Activated CD8-positive, alpha-beta memory T cell treated with anti-CD3 and anti-CD28 coated beads for 48 hours (primary cell): ENCODE measurements around the gene ZNF816.
"Not testable (repeated sequence)": the region's sequence is repeated elsewhere in the genome, so short reads cannot be mapped to it uniquely, and the experiment has no call there.

Experiments used
- DNase-seq, 3 experiments: peaks; one replicate each; pipeline ENCODE4 v3.0.0-alpha.2; 2020; ENCODE audit warnings: low read depth in 2 of 3, low spot score in 2 of 3

The ZNF816 gene

DNA sequence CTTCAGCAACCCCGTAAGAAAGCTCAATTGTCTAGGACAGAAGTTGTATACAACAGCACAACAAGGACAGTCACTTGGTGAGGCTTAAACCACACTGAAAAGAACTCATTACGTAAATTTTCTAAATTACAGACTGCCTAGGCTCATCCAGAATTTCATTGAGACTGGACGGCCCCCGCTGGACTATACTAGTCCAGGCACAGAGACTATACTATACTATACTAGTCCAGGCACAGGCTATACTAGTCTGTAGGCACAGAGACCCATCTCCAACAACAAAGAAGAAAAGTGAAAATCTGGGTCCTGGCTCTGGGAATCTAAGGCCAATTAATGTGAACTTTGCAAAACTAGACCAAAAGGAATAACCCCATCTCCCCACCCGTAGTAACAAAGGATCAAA is 700 bp downstream of the ZNF816 start:
- no peak for DNase-seq

DNA sequence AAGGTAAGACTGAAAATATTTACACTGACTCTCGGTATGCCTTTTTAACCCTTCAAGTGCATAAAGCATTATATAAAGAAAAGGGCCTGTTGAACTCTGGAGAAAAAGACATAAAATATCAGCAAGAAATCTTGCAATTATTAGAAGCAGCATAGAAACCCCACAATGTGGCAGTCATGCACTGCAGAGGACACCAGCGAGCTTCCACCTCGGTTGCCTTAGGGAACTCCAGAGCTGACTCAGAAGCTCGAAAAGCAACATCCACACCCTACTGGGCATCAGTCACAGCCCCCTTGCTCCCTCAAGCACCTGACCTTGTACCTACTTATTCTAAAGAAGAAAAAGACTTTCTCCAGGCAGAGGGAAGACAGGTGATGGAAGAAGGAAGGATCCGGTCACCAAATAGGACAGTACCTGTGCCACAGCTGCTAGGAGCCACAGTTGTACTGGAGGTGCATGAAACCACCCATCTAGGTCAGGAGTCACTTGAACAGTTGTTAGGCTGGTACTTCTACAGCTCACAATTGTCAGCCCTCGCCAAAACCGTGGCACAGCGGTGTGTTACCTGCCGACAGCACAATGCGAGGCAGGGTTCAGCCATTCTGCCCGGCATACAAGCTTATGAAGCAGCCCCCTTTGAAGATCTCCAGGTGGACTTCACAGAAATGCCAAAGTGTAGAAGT is 2.9 kb downstream of the ZNF816 start:
- DNase-seq = no peak

DNA sequence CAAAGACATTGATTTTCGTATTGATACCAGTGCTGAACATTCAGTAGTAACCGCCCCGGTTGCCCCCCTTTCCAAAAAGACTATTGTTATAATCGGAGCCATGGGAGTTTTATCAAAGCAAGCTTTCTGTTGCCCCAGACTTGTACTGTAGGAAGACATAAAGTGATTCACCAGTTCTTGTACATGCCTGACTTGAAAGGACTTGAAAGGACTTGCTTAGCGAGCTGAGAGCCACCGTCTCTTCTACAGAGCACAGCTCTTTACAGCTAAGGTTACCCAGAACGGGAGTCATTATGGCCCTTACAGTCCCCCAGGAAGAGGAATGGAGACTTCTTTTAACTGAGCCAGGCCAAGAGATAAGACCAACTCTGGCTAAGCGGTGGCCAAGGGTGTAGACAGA is 5.1 kb downstream of the ZNF816 start:
- no peak for DNase-seq

DNA sequence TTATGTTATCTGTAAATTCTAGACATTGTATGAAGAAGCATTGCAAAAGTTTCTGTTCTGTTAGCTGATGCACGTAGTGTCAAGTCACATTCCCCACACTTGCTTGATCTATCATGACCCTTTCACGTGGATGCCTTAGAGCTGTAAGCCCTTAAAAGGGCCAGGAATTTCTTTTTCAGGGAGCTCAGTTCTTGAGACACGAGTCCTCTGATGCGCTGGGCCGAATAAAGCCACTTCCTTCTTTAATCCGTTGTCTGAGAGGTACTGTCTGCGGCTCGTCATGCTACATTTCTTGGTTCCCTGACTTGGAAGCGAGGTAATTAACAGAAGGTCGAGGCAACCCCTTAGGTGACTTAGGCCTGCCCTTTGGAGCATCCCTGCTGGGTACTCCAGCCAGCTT is 5.8 kb downstream of the ZNF816 start:
- no peak for DNase-seq

DNA sequence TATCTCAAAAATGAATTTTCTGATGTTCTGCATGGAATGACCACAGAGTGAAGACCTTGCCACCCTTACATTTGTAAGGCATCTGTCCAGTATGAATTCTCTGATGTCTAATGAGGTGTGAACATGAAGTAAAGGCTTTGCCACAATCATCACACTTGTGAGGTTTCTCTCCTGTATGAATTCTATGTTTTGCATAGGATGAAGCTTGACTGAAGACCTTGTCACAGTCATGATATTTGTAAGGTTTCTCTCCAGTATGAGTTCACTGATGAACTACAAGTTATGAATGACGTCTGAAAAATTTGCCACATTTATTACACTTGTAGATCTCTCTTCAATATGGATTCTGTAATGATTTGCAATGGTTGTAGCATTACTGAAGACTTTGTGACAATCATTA is 13.3 kb downstream of the ZNF816 start:
- no peak for DNase-seq

DNA sequence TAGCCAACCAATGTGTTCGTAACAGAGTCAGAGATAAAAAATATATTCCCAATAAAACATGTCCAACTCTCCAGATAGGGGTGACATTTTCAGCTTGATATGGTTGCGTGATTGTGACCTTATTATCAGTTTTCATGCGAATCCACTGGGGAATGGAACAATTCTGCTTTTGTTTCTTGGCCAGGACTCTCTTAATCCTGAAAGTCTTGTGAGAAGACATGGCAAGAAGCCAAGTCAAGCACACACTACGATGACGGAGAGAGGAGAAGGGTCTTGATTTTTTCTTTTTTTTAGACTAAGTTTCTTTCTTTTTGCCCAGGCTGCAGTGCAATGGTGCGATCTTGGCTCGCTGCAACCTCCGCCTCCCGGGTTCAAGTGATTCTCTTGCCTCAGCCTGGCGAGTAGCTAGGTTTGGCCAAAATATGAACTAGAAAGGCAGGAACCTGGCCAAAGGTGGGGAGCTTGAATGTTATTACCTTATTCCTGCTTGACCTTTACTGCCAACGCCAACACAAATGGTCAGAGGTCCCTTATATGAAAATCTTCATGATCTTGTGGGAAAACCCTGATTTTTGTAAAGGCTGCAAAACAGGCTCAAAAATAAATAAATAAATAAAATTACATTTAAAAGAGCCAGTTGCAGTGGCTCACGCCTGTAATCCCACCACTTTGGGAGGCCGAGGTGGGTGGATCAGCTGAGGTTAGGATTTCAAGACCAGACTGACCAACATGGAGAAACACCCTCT is 14.5 kb downstream of the ZNF816 start:
- no peak for DNase-seq

DNA sequence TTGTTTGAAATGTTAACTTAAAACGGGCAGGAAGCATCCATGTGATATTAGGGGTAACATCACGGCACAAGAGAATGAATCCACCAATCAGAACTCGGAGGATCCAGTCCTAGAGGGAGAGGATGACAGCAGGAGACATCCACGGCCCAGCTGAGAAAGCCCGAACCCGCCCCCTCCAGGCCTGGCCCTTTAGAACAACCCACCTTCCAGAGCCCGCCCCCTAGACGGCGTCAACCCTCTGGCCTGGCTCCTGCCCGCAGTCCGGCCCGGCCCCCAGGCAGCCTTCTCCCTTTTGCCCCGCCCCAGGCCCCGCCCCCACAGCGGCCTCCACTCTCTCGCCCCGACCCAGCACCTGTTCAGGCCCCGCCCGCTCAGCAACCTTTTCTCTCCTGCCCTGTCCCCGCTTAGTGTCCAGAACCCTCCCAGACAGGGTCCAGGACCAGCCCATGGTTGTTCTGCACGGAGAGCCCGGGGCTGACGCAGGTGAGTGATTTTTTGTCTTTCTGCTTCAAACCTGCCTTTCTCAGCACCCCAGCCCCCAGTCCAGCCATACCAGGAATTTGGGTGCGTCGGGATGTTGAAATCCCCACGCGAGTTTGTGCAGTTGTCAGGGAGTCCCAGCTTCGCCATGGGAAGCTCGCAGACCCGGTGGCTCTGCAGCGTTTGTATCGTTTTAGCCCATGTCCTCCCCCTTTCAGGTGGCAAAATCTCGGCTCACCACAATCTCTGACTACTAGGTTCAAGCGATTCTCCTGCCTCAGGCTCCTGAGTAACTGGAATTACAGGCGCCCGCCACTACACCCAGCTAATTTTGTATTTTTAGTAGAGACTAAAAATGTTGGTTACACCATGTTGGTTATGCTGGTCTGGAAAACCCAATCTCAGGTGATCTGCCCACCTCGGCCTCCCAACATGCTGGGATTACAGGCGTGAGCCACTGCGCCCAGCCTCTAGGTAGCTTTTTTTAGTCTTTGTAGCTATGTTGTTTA is 16.1 kb downstream of the ZNF816 start:
- DNase-seq = no peak

DNA sequence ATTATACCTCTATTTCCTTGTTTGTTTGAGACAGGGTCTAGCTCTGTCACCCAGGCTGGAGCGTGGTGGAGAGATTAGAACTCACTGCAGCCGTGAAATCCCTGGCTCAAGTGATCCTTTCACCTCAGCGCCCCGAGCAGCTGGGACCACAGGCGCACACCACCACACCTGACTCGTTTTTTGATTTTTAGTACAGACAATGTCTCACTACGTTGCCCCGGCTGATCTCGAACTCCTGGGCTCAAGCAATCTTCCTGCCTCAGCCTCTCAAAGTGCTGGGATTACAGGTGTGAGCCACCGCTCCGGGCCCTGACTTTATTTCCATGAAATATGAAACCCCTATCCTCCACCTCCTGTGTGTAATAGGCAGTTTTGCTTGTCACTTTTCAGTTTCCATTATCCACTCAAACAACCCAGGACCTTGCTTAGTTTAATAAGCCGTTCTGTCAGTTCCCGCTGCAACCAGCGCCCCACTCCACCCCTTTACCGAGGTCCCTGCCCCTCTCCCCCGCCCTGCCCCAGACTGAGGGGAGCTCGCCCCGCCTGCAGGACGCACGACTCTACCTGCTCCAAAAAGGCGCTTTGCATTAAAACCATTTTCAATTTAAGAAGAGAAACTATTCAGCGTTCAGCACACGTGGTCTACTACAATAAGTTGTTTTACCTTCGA is 16.9 kb downstream of the ZNF816 start:
- no peak for DNase-seq

DNA sequence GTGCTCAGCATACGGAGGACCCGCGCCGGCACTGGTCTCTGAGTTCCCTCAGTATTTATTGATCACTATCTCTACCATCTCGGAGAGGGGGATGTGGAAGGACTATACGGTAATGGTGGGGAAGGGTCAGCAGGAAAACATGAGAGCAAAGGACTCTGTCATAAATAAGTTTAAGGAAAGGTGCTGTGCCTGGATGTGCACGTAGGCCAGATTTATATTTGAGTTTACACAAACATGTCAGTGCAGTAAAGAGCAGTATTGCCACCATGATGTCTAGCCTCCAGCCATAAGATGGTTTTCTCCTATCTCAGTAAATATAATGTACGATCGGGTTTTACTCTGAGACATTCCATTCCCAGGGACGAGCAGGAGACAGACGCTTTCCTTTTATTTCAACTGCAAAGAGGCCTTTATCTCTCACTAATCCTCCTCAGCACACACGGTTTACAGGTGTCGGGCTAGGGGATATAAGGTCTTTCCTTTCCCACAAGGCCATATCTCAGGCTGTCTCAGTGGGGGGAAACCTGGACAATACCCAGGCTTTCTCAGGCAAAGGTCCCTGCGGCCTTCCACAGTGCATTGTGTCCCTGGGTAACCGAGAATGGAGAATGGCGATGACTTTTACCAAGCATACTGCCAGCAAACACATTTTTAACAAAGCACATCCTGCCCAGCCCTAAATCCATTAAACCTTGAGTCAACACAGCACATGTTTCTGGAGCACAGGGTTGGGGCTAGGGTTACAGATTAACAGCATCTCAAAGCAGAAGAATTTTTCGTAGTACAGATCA is 17.8 kb downstream of the ZNF816 start:
- DNase-seq = not testable (repeated sequence)

DNA sequence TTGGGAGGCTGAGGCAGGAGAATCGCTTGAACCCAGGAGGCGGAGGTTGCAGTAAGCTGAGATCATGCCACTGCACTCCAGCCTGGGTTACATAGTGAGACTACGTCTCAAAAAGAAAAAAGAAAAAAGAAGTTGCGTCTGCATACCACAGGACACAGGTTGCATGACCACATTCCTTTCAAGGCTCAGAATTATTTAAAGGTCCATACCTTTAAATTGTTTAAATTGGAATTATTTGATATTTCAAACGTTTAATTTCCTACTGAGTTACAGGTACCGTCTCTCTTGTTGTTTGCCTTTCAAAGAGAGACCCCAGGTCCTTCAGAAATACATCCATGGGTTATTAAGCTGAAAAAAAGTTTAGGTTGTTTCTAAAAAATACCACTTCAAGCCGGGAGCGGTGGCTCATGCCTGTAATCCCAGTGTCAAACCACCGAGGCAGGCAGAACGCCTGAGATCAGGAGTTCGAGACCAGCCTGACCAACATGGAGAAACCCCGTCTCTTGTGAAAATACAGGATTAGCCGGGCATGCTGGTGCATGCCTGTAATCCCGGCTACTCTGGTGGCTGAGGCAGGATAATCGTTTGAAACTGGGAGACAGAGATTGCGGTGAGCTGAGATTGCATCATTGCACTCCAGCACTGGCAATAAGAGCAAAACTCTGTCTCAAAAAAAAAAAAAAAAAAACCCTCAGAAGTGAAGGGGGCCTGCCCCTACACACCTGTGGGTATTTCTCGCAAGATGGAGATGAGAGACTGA is 18.6 kb downstream of the ZNF816 start:
- DNase-seq = no peak

DNA sequence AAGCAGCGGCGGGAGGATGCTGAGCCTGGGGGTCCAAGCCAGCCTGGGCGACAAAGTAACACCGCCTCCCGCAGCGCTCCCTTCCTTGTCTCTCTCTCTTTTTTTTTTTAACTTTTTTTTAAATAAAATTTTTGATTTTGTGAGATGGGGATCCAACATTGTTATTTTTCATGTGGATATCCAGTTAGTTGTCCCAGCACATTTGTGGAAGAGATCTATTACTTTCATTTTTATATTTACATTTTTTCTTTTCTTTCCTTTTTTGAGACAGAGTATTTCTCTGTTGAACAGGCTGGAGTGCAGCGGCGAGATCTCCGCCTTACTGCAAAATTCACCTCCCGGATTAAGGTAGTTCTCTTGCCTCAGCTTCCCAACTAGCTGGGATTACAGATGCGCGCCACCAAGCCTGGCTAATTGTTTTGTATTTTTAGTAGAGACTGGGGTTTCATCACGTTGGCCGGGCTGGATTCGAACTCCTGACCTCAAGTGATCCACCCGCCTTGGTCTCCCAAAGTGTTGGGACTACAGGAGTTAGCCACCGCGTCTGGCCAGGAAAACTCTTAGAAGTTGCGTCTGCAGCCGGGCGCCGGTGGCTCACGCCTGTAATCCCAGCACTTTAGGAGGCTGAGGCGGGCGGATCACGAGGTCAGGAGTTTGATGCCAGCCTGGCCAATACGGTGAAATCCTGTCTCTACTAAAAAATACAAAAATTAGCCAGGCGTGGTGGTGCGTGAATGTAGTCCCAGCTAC is 19.4 kb downstream of the ZNF816 start:
- DNase-seq = no peak

DNA sequence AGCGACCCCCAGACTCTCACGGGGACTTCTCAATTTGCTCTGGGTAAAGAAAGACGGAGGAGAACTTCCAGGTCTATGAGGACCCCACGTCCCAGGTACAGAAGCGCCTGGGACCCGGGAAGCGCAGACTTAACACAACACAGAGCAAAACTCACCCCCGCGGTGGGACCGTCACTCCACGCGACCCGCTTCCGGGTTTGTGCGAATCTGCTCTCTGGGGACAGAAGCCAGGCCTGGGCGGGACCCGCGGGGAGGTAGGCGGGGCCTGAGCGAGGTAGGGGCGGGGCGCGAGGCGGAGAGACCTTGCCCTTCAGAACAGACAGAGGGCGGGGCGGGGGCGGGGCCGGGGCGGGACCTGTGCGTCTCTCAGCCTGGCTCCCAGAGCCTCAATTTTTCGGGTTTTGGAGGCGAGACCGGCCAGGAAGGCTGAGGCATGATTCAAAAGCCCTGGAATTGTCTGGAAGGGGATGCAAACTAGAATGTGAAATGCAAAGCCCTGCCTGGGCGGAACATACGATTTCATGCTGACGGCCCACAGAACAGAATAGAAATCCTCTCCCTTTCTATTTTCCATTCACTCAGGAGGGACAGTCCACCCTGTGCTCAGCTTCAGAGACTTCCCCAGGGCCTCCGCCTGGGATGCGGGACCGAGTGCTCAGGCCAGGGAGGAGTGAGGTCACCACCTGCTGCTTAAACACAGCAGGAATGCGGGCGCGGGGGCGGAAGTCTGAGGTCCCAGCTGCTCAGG is 20.1 kb downstream of the ZNF816 start:
- DNase-seq = peak; percentile 76 to 79 (median 77)

DNA sequence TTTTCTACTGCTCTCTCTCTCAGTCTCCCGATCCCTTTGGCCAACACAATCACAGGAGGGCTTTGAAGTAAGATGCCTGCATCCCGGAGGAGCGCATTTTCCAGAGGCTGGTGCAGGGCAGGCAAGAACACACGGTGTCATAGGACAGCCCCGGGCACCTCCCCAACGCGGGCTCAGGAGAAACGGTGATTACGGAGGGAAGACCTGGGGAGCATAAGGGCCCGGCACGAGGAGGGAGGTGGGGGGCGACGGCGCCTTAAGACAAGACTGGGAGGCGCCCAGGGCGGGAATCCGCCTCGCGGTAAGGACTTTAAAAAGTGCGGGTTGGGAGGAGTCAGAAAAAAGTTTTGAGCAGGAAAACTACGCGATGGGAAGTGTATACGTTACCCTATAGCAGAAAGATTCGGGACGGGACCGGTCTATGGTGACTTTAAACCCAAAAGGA is 20.7 kb downstream of the ZNF816 start:
- DNase-seq = no peak

DNA sequence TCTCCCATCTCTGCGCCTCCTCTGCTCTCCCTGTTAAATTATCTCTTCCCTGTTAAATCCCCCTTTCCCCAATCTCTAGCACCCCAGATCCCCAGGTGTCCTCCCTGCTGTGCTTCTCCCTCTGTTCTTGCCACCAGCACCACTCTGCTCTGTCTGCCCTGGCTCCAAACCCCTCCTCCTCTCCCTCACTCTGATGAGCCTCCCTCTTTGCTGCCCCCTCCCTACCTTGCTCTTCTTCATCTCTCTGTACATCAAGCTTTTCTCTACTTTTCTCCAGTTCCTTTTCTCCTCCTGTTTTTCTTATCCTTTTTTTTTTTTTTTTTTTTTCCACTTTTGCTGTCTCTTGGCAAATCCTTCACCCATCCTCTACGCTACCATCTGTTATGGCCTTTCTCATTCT is 21.2 kb downstream of the ZNF816 start:
- DNase-seq = not testable (repeated sequence)

DNA sequence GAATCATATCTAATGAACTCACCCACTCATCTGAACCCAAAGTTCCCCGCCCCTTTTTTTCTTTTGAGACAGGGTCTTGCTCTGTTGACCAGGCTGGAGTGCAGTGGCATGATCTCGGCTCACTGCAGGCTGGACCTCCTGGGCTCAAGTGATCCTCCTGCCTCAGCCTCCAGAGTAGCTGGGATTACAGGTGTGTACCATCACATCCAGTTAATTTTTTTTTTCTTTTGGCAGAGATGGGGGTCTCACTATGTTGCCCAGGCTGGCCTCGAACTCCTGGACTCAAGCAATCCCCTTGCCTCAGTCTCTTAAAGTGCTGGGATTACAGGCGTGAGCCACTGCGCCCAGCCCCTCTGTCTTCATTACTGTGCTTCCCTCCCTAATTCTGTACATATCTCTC is 21.8 kb downstream of the ZNF816 start:
- DNase-seq = not testable (repeated sequence)

DNA sequence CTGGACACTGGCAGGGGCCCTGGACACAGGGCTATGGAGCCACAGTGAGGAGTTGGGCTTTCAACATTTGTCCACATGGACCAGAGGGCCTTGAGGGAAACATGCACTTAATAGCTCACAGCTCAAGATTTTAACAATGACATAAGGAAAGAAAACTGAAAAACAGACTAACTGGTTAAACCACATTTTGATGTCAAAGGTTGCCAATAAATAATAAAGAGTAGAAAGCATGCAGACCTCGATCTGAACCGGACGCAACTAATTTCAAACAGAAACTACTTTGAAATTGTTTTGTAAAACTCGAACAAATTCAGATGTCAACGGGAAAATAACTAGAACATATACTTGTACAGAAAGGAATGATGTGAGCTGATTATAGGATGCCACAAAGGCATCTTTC is 23.9 kb downstream of the ZNF816 start:
- DNase-seq = no peak

DNA sequence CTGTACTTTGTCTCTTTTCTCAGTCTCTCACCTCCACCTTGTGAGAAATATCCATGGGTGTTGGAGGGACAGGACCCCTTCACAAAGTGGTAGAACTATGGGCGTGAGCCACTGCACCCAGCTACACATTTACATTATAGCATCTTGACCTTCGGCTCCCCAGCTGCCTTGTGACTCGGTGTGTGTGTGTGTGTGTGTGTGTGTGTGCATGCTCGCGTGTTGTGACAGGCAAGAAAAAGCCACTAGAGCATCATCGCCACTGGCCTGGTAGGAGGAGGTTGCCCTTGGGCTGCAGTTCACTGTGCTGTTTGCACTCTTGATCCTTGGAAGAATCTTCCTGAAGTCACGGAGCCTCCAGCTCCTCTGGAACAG is 25.7 kb downstream of the ZNF816 start:
- no peak for DNase-seq
